ENCODE data around the gene DOP1B. TPM values are rescaled to one million over a fixed set of nuclear protein-coding genes. Genes with fewer than 3 reads are reported as not detected.

The DOP1B gene
- total RNA-seq, 2 donors from 2014 or later, result 14.6 to 20.6 TPM

DNA sequence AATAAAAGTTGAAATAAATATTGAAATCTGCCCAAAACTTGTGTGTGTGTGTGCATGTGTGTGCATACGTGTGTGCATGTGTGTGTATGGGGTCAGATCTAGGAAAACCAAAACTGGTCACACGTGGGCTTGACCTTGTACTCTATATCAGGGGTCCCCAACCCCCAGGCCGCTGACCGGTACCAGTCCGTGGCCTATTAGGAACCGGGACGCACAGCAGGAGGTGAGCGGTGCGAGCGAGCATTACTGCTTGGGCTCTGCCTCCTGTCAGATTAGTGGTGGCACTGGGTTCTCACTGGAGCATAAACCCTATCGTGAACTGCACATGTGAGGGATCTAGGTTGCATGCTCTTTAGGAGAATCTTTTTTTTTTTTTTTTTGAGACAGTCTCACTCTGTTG is 8.7 kb downstream of the DOP1B start:
- H3K4me1 ChIP-seq (ENCODE audit: control insufficient read depth in 1 of 2, low read depth in 2 of 2), result no peaks in the 10 kb centered on the region
- DNase-seq (ENCODE audit: low spot score), result no peak

DNA sequence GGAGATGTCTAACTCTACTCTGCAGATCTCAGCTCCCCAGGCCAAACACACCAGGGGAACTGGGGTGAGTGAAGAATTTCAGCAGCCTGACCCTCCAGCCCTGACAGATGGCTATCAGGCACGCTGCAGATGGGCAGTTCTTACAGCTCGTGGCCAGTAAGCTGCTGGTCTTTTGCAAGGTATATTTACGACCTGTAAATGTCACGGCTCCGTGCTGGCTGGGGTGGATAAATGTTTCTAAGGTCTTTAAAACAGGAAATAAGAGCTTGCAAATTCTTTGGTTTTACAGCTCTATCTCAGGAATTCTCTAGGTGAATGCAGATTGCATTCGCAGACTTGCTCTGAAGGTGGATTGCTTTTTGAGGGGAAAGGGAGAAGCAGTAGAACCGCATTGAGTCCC is 10.1 kb downstream of the DOP1B start:
- no peaks in the 10 kb centered on the region for H3K27me3 ChIP-seq (replicated peaks; ENCODE audit: insufficient read depth)
- no peak for ATAC-seq (ENCODE audit: insufficient number of reproducible peaks, low FRiP score, low read depth)
- H3K36me3 ChIP-seq, result peaks cover 12% of the 10 kb centered on the region
- no peak overlapping the region for H3K27ac ChIP-seq
- no peak for DNase-seq (ENCODE audit: low spot score)
- TF ChIP-seq, protein P1, sequence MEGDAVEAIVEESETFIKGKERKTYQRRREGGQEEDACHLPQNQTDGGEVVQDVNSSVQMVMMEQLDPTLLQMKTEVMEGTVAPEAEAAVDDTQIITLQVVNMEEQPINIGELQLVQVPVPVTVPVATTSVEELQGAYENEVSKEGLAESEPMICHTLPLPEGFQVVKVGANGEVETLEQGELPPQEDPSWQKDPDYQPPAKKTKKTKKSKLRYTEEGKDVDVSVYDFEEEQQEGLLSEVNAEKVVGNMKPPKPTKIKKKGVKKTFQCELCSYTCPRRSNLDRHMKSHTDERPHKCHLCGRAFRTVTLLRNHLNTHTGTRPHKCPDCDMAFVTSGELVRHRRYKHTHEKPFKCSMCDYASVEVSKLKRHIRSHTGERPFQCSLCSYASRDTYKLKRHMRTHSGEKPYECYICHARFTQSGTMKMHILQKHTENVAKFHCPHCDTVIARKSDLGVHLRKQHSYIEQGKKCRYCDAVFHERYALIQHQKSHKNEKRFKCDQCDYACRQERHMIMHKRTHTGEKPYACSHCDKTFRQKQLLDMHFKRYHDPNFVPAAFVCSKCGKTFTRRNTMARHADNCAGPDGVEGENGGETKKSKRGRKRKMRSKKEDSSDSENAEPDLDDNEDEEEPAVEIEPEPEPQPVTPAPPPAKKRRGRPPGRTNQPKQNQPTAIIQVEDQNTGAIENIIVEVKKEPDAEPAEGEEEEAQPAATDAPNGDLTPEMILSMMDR (IDR thresholded peaks at IDR 0.05), result no peak
- H3K9me3 ChIP-seq, result no peaks in the 10 kb centered on the region
- no peak overlapping the region for H3K4me3 ChIP-seq
- H3K4me1 ChIP-seq (ENCODE audit: control insufficient read depth in 1 of 2, low read depth in 2 of 2), result no peaks in the 10 kb centered on the region

More for the DNA sequence above, 8.7 kb downstream of the DOP1B start:
- H3K36me3 ChIP-seq, result peaks cover 12% of the 10 kb centered on the region
- H3K9me3 ChIP-seq, result no peaks in the 10 kb centered on the region
- no peaks in the 10 kb centered on the region for H3K27me3 ChIP-seq (replicated peaks; ENCODE audit: insufficient read depth)
- H3K4me3 ChIP-seq, result no peak overlapping the region
- TF ChIP-seq, protein P1 (IDR thresholded peaks at IDR 0.05), result no peak
- no peak for ATAC-seq (ENCODE audit: insufficient number of reproducible peaks, low FRiP score, low read depth)
- no peak overlapping the region for H3K27ac ChIP-seq

DNA sequence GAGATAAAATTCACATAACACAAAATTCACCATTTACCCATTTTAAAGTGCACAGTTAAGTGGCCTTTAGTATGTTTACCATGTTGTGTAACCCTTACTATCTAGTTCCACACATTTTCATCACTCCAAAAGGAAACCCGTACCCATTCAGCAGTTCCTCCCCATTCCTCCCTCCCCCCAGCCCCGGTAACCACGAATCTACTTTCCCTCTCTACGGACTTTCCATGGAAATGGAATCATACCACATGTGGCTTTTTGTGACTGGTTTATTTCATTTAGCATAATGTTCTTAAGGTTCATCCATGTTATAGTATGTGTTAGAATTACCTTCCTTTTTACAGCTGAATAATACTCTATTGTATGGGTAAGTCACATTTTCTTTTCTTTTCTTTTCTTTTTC is 10.9 kb downstream of the DOP1B start:
- Histone ChIP-seq H3K27me3 (replicated peaks; ENCODE audit: insufficient read depth) (no peaks in the 10 kb centered on the region), H3K9me3 (no peaks in the 10 kb centered on the region), H3K4me3 (no peak overlapping the region), H3K27ac (no peak overlapping the region), H3K36me3 (peaks cover 12% of the 10 kb centered on the region), H3K4me1 (ENCODE audit: control insufficient read depth in 1 of 2, low read depth in 2 of 2) (no peaks in the 10 kb centered on the region)
- DNase-seq (ENCODE audit: low spot score), result no peak
- no peak for ATAC-seq (ENCODE audit: insufficient number of reproducible peaks, low FRiP score, low read depth)
- TF ChIP-seq, protein P1 (IDR thresholded peaks at IDR 0.05), result no peak

DNA sequence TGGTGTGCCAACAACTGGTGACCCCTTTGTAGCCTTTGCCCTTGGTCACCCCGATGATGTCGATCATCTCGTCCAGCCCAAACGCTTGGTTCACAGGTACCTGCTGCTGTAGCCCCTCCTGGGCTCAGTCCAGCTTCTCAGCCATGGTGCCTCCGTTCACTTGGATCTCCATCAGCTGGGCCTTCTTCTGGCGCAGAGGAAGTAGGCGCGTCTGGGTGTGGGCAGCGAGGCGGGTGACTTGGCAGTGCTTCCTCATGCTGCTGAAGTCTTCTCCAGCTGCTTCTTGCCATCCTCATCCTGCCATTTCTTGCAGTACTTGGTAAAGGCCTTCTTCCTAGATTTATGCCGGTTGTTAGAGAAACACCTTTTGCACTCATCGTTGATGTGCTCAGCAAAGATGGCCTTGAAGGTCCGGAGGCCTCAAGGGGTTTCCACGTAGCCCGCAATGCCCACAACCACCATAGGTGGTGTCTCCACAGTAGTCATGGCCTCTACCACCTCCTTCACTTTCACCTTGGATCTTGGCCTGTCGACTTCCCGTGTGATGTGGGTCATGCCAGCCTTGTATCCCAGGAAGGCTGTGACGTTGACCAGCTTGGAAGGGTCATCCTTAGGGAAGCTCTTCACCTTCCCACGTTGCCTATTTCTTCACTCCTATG is 13.0 kb downstream of the DOP1B start:
- Histone ChIP-seq H3K4me3 (no peak overlapping the region), H3K27me3 (replicated peaks; ENCODE audit: insufficient read depth) (no peaks in the 10 kb centered on the region), H3K36me3 (peaks cover 12% of the 10 kb centered on the region), H3K27ac (no peak overlapping the region), H3K9me3 (no peaks in the 10 kb centered on the region), H3K4me1 (ENCODE audit: control insufficient read depth in 1 of 2, low read depth in 2 of 2) (no peaks in the 10 kb centered on the region)
- no peak for DNase-seq (ENCODE audit: low spot score)
- ATAC-seq (ENCODE audit: insufficient number of reproducible peaks, low FRiP score, low read depth), result no peak
- TF ChIP-seq, protein P1 (IDR thresholded peaks at IDR 0.05), result no peak

DNA sequence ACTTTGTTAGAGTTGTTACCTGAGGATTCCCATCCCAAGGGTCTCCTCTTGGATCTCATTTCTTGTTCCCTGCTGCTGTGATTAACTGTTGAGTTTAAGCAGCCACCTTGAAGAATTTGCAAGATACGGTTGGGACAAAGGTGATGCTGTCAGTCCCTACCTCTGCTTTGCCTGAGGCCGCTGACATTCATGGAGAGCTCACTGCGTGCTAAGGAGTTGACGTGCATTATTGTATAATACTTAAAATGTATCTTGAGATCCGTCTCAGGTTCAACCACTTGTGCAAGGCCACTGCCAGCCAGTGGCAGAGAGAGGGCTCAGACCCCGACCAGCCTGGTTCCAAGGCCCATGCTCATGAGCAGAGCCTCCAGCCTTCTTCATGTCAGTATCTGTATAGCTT is 14.2 kb downstream of the DOP1B start:
- TF ChIP-seq, protein P1 (IDR thresholded peaks at IDR 0.05), result no peak
- Histone ChIP-seq H3K4me3 (no peak overlapping the region), H3K27ac (no peak overlapping the region), H3K36me3 (peaks cover 12% of the 10 kb centered on the region), H3K9me3 (no peaks in the 10 kb centered on the region), H3K4me1 (ENCODE audit: control insufficient read depth in 1 of 2, low read depth in 2 of 2) (no peaks in the 10 kb centered on the region), H3K27me3 (replicated peaks; ENCODE audit: insufficient read depth) (no peaks in the 10 kb centered on the region)
- ATAC-seq (ENCODE audit: insufficient number of reproducible peaks, low FRiP score, low read depth) (no peak), DNase-seq (ENCODE audit: low spot score) (no peak)
